ENCODE measurements around the gene PA2G4. TPM values are rescaled to one million over a fixed set of nuclear protein-coding genes. Genes with fewer than 3 reads are reported as not detected.

Gene PA2G4
- total RNA-seq, 1 donor from 2014 or later = 230 TPM

DNA sequence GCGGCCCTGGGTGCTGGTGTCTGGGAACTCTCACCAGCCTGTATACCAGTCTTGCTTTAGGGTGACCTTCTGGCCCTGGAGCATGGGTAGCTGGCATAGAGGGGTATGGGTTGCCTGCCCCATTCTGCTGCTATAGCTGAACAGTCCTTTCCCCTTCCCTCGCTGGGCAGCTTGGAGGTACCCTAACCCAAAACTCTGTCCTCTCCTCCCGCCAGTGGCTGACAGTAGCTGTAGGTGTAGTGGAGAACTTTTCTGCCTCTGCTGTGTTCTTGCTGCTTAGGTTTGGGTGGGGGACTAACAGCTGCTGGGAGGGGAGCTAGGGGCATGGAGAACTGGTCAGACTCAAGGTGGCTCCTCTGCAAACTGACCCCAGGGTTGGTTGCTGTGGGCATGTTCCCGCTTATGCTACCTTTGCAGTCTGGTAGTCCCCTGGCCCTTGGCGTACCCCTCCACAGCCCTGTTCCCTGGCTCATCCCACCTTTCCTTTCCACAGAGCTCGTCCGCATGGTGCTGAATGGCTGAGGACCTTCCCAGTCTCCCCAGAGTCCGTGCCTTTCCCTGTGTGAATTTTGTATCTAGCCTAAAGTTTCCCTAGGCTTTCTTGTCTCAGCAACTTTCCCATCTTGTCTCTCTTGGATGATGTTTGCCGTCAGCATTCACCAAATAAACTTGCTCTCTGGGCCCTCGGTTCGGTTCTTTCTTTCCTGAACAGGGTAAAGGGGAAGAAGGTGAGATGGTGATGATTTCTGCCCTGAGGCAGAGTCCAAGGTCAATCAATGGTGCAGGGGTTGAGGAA lies 56.7 kb downstream of the PA2G4 start:
- no peak for DNase-seq (ENCODE audit: low read depth)
- H3K4me3 ChIP-seq (ENCODE audit: low read depth, low read length) = peak overlapping the region; percentile 92
- no peak for TF ChIP-seq CTCF (conservative IDR thresholded peaks at IDR 0.05; ENCODE audit: low read depth, low read length)

GRCh38 chr12:56161690-56162351 lies 57.5 kb downstream of the PA2G4 start:
- no peak overlapping the region for H3K4me3 ChIP-seq (ENCODE audit: low read depth, low read length)
- DNase-seq (ENCODE audit: low read depth) = no peak
- TF ChIP-seq CTCF (conservative IDR thresholded peaks at IDR 0.05; ENCODE audit: low read depth, low read length) = no peak

- no peak for TF ChIP-seq CTCF (conservative IDR thresholded peaks at IDR 0.05; ENCODE audit: low read depth, low read length)
- no peak for DNase-seq (ENCODE audit: low read depth)
- H3K4me3 ChIP-seq (ENCODE audit: low read depth, low read length) = no peak overlapping the region
These were observed 58.3 kb downstream of the PA2G4 start for GRCh38 chr12:56162468-56163290.

Other genes starting within 250 kb of the PA2G4 start
- 49.2 and 56.0 TPM in 2 replicates for gene PYM1, start 176.7 kb upstream of the PA2G4 start, total RNA-seq
- 44.3 and 272 TPM in 2 replicates for gene DGKA, start 173.4 kb upstream of the PA2G4 start, total RNA-seq
- gene PMEL, start 138.5 kb upstream of the PA2G4 start, total RNA-seq = 1.4 and 3.7 TPM in 2 replicates
- 62.0 and 81.2 TPM in 2 replicates for gene CDK2, start 137.7 kb upstream of the PA2G4 start, total RNA-seq
- gene RAB5B, start 130.5 kb upstream of the PA2G4 start, total RNA-seq = 50.1 and 61.5 TPM in 2 replicates
- gene SUOX, start 107.3 kb upstream of the PA2G4 start, total RNA-seq = 12.9 and 15.7 TPM in 2 replicates
- gene IKZF4, start 83.5 kb upstream of the PA2G4 start, total RNA-seq = 0.94 and 3.1 TPM in 2 replicates
- gene RPS26, start 62.6 kb upstream of the PA2G4 start, total RNA-seq = 3,534 and 3,636 TPM in 2 replicates
- 14.3 and 24.2 TPM in 2 replicates for gene ERBB3, start 24.4 kb upstream of the PA2G4 start, total RNA-seq
- gene RPL41, start 12.1 kb downstream of the PA2G4 start, total RNA-seq = 3,901 and 5,792 TPM in 2 replicates
- gene ZC3H10, start 13.7 kb downstream of the PA2G4 start, total RNA-seq = 1.8 and 2.7 TPM in 2 replicates
- gene ESYT1, start 23.7 kb downstream of the PA2G4 start, total RNA-seq = 384 and 464 TPM in 2 replicates
- 119 and 133 TPM in 2 replicates for gene MYL6B, start 48.0 kb downstream of the PA2G4 start, total RNA-seq
- 3,822 and 3,955 TPM in 2 replicates for gene MYL6, start 53.8 kb downstream of the PA2G4 start, total RNA-seq
- gene SMARCC2, start 84.9 kb downstream of the PA2G4 start, total RNA-seq = 34.9 and 43.9 TPM in 2 replicates
- 25.1 and 48.4 TPM in 2 replicates for gene RNF41, start 117.4 kb downstream of the PA2G4 start, total RNA-seq
- gene NABP2, start 119.8 kb downstream of the PA2G4 start, total RNA-seq = 22.7 and 60.8 TPM in 2 replicates
- gene SLC39A5, start 125.5 kb downstream of the PA2G4 start, total RNA-seq = not detected in 2 replicates
- gene ANKRD52, start 153.8 kb downstream of the PA2G4 start, total RNA-seq = 29.6 and 31.3 TPM in 2 replicates
- 10.9 and 18.8 TPM in 2 replicates for gene COQ10A, start 162.4 kb downstream of the PA2G4 start, total RNA-seq
- 133 and 174 TPM in 2 replicates for gene CS, start 195.8 kb downstream of the PA2G4 start, total RNA-seq
- 141 and 155 TPM in 2 replicates for gene CNPY2, start 211.4 kb downstream of the PA2G4 start, total RNA-seq
- 12.1 and 15.0 TPM in 2 replicates for gene PAN2, start 229.4 kb downstream of the PA2G4 start, total RNA-seq
- 13.4 and 26.1 TPM in 2 replicates for gene IL23A, start 234.3 kb downstream of the PA2G4 start, total RNA-seq